MM.1S (cell line): Measurements from ENCODE around the gene FIBIN.

Experiments
- DNase-seq: peaks from one replicate; pipeline ENCODE4 v3.0.0-alpha.2; 2015
- H2AFZ ChIP-seq: fragments of 300-600 bp; sonication (generic); 2 replicates; pipeline ENCODE4 v1.6.0; 2016; ENCODE audit warnings: antibody characterized with exemption, low read length
- H3F3A ChIP-seq: fragments of 300-600 bp; sonication (generic); 2 replicates; pipeline ENCODE4 v1.6.1; 2016; ENCODE audit warnings: mild to moderate bottlenecking, antibody characterized with exemption, low read length, moderate library complexity, mixed read lengths; ENCODE audit not compliant: insufficient read depth
- H3K27ac ChIP-seq: fragments of 300-600 bp; sonication (generic); 2 replicates; pipeline ENCODE4 v1.5.1; 2016; ENCODE audit warnings: mild to moderate bottlenecking, low read length
- H3K27me3 ChIP-seq: fragments of 300-600 bp; sonication (generic); replicated peaks from 2 replicates; pipeline ENCODE4 v1.6.0; 2016; ENCODE audit warnings: low read length; ENCODE audit not compliant: insufficient read depth
- H3K36me3 ChIP-seq: fragments of 300-600 bp; sonication (generic); replicated peaks from 2 replicates; pipeline ENCODE4 v1.6.1; 2016; ENCODE audit warnings: mild to moderate bottlenecking, low read length, mixed read lengths; ENCODE audit not compliant: insufficient read depth
- H3K4me1 ChIP-seq: fragments of 300-600 bp; sonication (generic); 2 replicates; pipeline ENCODE4 v1.6.1; 2016; ENCODE audit warnings: low read length, mixed read lengths
- H3K4me2 ChIP-seq: fragments of 300-600 bp; sonication (generic); 2 replicates; pipeline ENCODE4 v1.6.0; 2016; ENCODE audit warnings: low read depth, low read length
- H3K4me3 ChIP-seq: fragments of 300-600 bp; sonication (generic); 2 replicates; pipeline ENCODE4 v1.5.1; 2016; ENCODE audit warnings: low read length, mixed read lengths
- H3K79me2 ChIP-seq: fragments of 300-600 bp; sonication (generic); 2 replicates; pipeline ENCODE4 v1.6.1; 2016; ENCODE audit warnings: mixed run types, low read length, mixed read lengths
- H3K9ac ChIP-seq: fragments of 300-600 bp; sonication (generic); 2 replicates; pipeline ENCODE4 v1.6.1; 2016; ENCODE audit warnings: low read length, mixed read lengths
- H3K9me2 ChIP-seq: fragments of 300-600 bp; sonication (generic); replicated peaks from 2 replicates; pipeline ENCODE4 v1.6.1; 2016; ENCODE audit warnings: mild to moderate bottlenecking, low read length, mixed read lengths; ENCODE audit not compliant: insufficient read depth
- H3K9me3 ChIP-seq: fragments of 300-600 bp; sonication (generic); replicated peaks from 2 replicates; pipeline ENCODE4 v1.6.1; 2016; ENCODE audit warnings: mild to moderate bottlenecking, low read length, mixed read lengths; ENCODE audit not compliant: insufficient read depth
- H4K20me1 ChIP-seq: fragments of 300-600 bp; sonication (generic); 2 replicates; pipeline ENCODE4 v1.6.1; 2016; ENCODE audit warnings: mild to moderate bottlenecking, low read length, moderate library complexity, mixed read lengths; ENCODE audit not compliant: insufficient read depth
- EZH2 ChIP-seq: fragments of 300-600 bp; sonication (generic); optimal IDR thresholded peaks from 2 replicates; pipeline ENCODE3; 2017; ENCODE audit warnings: low read depth, mild to moderate bottlenecking, antibody characterized with exemption, low read length, mixed read lengths
- EZH2phosphoT487 ChIP-seq: fragments of 300-600 bp; sonication (generic); IDR thresholded peaks from 2 replicates; pipeline ENCODE4 v1.6.1; 2018; ENCODE audit warnings: antibody characterized with exemption, low read length
- TF ChIP-seq, protein P1 (sequence below): fragments of 300-600 bp; sonication (generic); IDR thresholded peaks from 2 replicates; pipeline ENCODE4 v1.5.1; 2016; ENCODE audit warnings: antibody characterized with exemption, low read length, mixed read lengths

Gene FIBIN

DNA sequence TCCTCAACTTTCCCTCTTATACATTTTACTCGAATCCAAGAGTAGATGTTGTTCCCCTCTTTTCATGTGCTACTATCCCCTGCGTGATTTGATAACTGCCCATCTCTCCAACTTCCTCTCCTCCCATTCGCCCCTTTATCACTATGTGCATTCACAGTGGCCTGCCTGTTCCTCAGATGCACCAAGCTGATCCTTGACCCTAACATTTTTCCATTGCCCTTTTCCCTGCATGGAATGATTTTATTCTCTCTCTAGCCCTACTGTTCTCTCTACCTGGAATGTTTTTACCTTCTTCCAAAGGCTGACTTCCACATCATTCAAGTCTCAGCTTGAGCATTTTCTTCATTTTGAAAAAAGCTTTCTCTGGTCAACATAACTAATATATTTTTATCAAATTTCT lies 31.0 kb downstream of the FIBIN start:
- Histone ChIP-seq H3K9me3 (no peaks in the 10 kb centered on the region), H3F3A (no peaks in the 10 kb centered on the region), H2AFZ (no peak overlapping the region), H3K4me2 (no peak overlapping the region), H3K27me3 (no peaks in the 10 kb centered on the region), H3K9ac (no peak overlapping the region), H4K20me1 (no peaks in the 10 kb centered on the region), H3K36me3 (no peaks in the 10 kb centered on the region), H3K4me1 (no peaks in the 10 kb centered on the region), H3K27ac (no peak overlapping the region), H3K9me2 (no peaks in the 10 kb centered on the region; the same call in 1 of the 2 replicates), H3K79me2 (no peaks in the 10 kb centered on the region), H3K4me3 (no peak overlapping the region)
- TF ChIP-seq EZH2 (no peak), EZH2phosphoT487 (no peak)
- TF ChIP-seq, protein P1, sequence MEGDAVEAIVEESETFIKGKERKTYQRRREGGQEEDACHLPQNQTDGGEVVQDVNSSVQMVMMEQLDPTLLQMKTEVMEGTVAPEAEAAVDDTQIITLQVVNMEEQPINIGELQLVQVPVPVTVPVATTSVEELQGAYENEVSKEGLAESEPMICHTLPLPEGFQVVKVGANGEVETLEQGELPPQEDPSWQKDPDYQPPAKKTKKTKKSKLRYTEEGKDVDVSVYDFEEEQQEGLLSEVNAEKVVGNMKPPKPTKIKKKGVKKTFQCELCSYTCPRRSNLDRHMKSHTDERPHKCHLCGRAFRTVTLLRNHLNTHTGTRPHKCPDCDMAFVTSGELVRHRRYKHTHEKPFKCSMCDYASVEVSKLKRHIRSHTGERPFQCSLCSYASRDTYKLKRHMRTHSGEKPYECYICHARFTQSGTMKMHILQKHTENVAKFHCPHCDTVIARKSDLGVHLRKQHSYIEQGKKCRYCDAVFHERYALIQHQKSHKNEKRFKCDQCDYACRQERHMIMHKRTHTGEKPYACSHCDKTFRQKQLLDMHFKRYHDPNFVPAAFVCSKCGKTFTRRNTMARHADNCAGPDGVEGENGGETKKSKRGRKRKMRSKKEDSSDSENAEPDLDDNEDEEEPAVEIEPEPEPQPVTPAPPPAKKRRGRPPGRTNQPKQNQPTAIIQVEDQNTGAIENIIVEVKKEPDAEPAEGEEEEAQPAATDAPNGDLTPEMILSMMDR, result no peak
- DNase-seq, result no peak

DNA sequence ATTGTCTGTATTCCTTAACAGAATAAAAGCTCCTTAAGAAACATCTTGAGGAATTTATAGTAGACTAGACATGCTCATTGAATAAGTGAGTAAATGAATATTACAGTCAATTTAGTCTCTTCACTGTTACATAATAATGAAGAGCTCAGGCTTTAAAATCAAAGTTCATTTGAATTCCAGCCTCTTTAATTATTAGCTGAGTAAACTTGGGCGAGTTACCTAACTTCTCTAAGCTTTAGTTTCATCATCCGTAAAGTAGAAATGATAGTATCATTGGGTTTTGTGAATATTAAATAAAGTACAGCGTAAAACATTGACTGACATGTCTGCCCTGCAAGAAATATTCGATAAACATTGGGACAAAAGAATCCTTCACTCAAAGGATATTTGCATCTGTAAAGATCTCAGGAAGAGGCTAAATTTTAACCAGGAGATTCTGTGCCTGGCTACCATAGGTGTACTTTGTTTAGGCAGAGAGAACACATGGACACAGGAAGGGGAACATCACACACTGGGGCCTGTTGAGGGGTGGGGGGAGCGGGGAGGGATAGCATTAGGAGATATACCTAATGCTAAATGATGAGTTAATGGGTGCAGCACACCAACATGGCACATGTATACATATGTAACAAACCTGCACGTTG lies 31.5 kb downstream of the FIBIN start:
- no peak overlapping the region for H3K27ac ChIP-seq
- no peak for TF ChIP-seq EZH2
- no peak for TF ChIP-seq EZH2phosphoT487
- TF ChIP-seq, protein P1, result no peak

GRCh38 chr11:27025957-27026733 lies 32.2 kb downstream of the FIBIN start:
- Histone ChIP-seq H3K4me1 (no peaks in the 10 kb centered on the region), H2AFZ (no peak overlapping the region), H3K9me3 (no peaks in the 10 kb centered on the region), H3K79me2 (no peaks in the 10 kb centered on the region), H3K4me2 (no peak overlapping the region), H3K9me2 (no peaks in the 10 kb centered on the region; the same call in 1 of the 2 replicates), H3K9ac (no peak overlapping the region), H3K27me3 (no peaks in the 10 kb centered on the region), H4K20me1 (no peaks in the 10 kb centered on the region), H3K36me3 (no peaks in the 10 kb centered on the region), H3F3A (no peaks in the 10 kb centered on the region), H3K4me3 (no peak overlapping the region), H3K27ac (no peak overlapping the region)
- TF ChIP-seq EZH2phosphoT487 (no peak), EZH2 (no peak)
- TF ChIP-seq, protein P1, result no peak
- DNase-seq, result no peak

More for the DNA sequence above, 31.5 kb downstream of the FIBIN start:
- no peak overlapping the region for H3K4me2 ChIP-seq
- H3K36me3 ChIP-seq, result no peaks in the 10 kb centered on the region
- no peaks in the 10 kb centered on the region for H3K79me2 ChIP-seq
- H3K4me3 ChIP-seq, result no peak overlapping the region
- H3K9me3 ChIP-seq, result no peaks in the 10 kb centered on the region
- H3K27me3 ChIP-seq, result no peaks in the 10 kb centered on the region
- H3F3A ChIP-seq, result no peaks in the 10 kb centered on the region
- H3K9ac ChIP-seq, result no peak overlapping the region
- no peaks in the 10 kb centered on the region for H4K20me1 ChIP-seq
- no peak overlapping the region for H2AFZ ChIP-seq
- no peak for DNase-seq
- no peaks in the 10 kb centered on the region; the same call in 1 of the 2 replicates for H3K9me2 ChIP-seq
- no peaks in the 10 kb centered on the region for H3K4me1 ChIP-seq
